ENCODE data around the gene TMEM238.

- TF ChIP-seq CTCF (IDR thresholded peaks at IDR 0.05; ENCODE audit: insufficient read depth, low read length) (no peak), POLR2AphosphoS5 (IDR thresholded peaks at IDR 0.05; ENCODE audit: low read depth) (no peak), REST (IDR thresholded peaks at IDR 0.05; ENCODE audit: insufficient replicate concordance, low read depth) (no peak), GABPA (IDR thresholded peaks at IDR 0.05; ENCODE audit: low read depth) (no peak)
Observed at GRCh38 chr19:55392820-55393761, 9.0 kb upstream of the TMEM238 start.
